Uterus (tissue), 4 donors: ENCODE data around the gene GBE1. TPM values are rescaled to one million over a fixed set of nuclear protein-coding genes. Genes with fewer than 3 reads are reported as not detected.

Experiments
- DNase-seq, 2 donors: peaks; one replicate each; pipeline ENCODE4 v3.0.0-alpha.2; 2019 to 2020
- H3K27ac ChIP-seq, 2 donors: fragments of 200-600 bp; sonication (generic); 1 replicate in 1 of 2; 2 replicates in 1 of 2; pipeline ENCODE4 v1.5.1; 2016 to 2018
- H3K27me3 ChIP-seq, 2 donors: fragments of 200-600 bp; sonication (generic); one replicate each; pipeline ENCODE4 v1.5.1; 2018 to 2019; ENCODE audit warnings: control low read depth in 1 of 2
- H3K36me3 ChIP-seq, 2 donors: fragments of 200-600 bp; sonication (generic); one replicate each; pipeline ENCODE4 v1.5.1; 2019; ENCODE audit warnings: control low read depth in 1 of 2
- H3K4me1 ChIP-seq, 2 donors: fragments of 200-600 bp; sonication (generic); one replicate each; pipeline ENCODE4 v1.5.1; 2018 to 2019; ENCODE audit warnings: control low read depth in 1 of 2
- H3K4me3 ChIP-seq, 2 donors: fragments of 200-600 bp; sonication (generic); 1 replicate in 1 of 2; 2 replicates in 1 of 2; pipeline ENCODE4 v1.5.1; 2018 to 2019; ENCODE audit warnings: mild to moderate bottlenecking in 1 of 2
- H3K9me3 ChIP-seq, 2 donors: fragments of 200-600 bp; sonication (generic); one replicate each; pipeline ENCODE4 v1.5.1; 2019; ENCODE audit warnings: control low read depth in 1 of 2
- POLR2A ChIP-seq, 2 donors: fragments of 450-650 bp; IDR thresholded peaks; one replicate each; pipeline ENCODE4 v1.6.1; 2016; ENCODE audit warnings: antibody characterized with exemption in 2 of 2, mild to moderate bottlenecking in 1 of 2, moderate library complexity in 1 of 2
- intact Hi-C: fragments of 100-400 bp; cut with DNase I; formaldehyde crosslinking; loops from one replicate; pipeline ENCODE4 v1.15.1; 2023; ENCODE audit warnings: low total_unique reads
- total RNA-seq, 4 donors: library from RNA; depleted of rRNA in 3 of 4; stranded (reverse); fragments of >200 nt in 3 of 4; gene quantifications; one replicate each; pipeline versions ENCODE4 v1.1.0 to v1.2.4, GENCODE V29; 2014 to 2023
- TF ChIP-seq, protein P1 (sequence below), 4 experiments: fragments of 200-600 bp in 2 of 4; fragments of 450-650 bp in 2 of 4; sonication (generic) in 2 of 4; IDR thresholded peaks; one replicate each; pipeline ENCODE4 v1.5.1; 2016 to 2019; ENCODE audit warnings: antibody characterized with exemption in 4 of 4, mild to moderate bottlenecking in 2 of 4, moderate library complexity in 1 of 4
- donor health status: DM: yes; HTN: yes; CAD: no.

Gene GBE1
- total RNA-seq, 4 donors from 2014 or later, result 9.2 to 33.8 (median 24.9) TPM

DNA sequence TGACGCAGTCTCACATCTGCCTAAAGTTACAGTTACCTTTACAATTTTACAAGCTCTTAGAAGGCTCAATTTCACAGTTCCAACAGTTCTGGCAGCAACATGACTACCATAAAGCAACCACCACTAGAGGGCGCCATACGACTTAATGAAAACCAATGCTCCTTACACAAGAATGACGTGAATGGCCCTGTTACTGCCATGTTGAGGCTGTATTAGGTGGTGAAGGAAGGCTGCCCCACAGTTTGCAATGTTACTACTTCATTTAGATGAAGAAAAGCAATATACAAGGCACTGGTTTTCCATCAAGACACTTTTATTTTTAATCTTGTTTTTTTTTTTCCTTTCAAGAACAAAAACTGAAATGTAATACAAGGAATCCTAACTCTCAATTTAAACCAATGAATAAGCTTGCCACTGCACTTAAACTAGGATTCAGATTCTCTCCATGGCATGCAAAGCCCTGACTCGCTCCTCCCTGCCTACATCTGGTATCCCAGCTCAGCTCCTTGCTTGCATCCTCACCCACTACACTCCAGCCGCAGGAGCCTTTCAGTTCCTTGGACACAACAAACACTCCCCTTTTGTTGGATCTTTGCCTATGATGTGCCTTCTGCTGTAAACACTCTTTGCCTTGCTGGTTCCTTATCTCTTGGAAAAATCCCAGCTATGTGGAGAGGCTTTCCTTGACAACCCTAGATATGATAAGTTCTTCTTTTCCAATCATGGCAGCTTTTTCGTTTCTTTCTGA, 270.7 kb downstream of the GBE1 start:
- H3K4me3 ChIP-seq, result no peak overlapping the region
- no peaks in the 10 kb centered on the region for H3K4me1 ChIP-seq
- H3K27ac ChIP-seq, result no peak overlapping the region
- no peaks in the 10 kb centered on the region for H3K27me3 ChIP-seq
- no peaks in the 10 kb centered on the region for H3K9me3 ChIP-seq
- TF ChIP-seq POLR2A (IDR thresholded peaks at IDR 0.05), result no peak
- TF ChIP-seq, protein P1, sequence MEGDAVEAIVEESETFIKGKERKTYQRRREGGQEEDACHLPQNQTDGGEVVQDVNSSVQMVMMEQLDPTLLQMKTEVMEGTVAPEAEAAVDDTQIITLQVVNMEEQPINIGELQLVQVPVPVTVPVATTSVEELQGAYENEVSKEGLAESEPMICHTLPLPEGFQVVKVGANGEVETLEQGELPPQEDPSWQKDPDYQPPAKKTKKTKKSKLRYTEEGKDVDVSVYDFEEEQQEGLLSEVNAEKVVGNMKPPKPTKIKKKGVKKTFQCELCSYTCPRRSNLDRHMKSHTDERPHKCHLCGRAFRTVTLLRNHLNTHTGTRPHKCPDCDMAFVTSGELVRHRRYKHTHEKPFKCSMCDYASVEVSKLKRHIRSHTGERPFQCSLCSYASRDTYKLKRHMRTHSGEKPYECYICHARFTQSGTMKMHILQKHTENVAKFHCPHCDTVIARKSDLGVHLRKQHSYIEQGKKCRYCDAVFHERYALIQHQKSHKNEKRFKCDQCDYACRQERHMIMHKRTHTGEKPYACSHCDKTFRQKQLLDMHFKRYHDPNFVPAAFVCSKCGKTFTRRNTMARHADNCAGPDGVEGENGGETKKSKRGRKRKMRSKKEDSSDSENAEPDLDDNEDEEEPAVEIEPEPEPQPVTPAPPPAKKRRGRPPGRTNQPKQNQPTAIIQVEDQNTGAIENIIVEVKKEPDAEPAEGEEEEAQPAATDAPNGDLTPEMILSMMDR (IDR thresholded peaks at IDR 0.05), result peak; percentile 37 to 51 (median 45)
- no peaks in the 10 kb centered on the region for H3K36me3 ChIP-seq
- DNase-seq, result peak; percentile 42 to 63
- intact Hi-C loops, result no loop called here

DNA sequence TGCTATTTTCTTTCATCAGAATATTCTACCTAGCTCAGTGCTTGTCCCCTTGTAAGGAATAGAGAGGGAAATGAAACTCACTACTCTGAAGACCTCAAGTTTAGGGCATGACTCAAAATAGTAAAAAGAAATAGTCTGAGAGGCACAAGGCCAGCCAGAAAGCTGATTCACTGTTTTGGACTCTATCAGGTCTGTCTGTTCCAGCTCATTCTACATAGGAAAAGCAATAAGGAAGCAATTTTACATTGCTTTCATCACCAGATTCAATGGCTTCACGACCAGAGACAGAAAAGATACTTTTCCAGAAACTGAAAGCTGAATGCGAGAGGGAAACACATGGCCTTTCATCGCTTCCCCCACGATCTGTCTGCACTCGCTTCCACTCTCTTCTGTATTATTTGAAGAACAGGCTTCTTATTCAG, 276.0 kb downstream of the GBE1 start:
- no peak for DNase-seq
- TF ChIP-seq, protein P1 (IDR thresholded peaks at IDR 0.05), result no peak
- TF ChIP-seq POLR2A (IDR thresholded peaks at IDR 0.05), result no peak
- no peak overlapping the region for H3K4me3 ChIP-seq
- intact Hi-C loops, result no loop called here
- no peaks in the 10 kb centered on the region for H3K9me3 ChIP-seq
- H3K27me3 ChIP-seq, result no peaks in the 10 kb centered on the region
- no peaks in the 10 kb centered on the region for H3K36me3 ChIP-seq
- peak overlapping the region in 1 of 2 donors; percentile 1 for H3K27ac ChIP-seq
- no peaks in the 10 kb centered on the region for H3K4me1 ChIP-seq

DNA sequence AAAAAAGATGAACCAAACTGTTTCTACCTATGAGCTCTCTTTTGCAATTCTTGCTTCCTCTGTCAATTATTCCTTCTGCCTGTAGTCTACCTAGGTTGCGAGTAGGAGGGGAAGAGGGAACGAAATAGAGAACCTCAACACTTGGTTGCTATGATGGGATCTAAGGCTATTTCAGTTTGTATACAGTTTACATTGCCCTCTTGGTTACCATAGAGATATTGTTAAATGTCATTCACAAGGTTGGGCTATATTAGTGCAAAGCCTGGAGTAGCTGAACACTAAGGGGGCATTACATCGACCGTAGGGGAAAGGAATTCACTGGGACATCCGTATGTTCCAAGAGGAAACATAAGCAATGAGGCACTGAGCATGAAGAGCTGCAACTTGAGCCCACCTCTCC, 276.9 kb downstream of the GBE1 start:
- no peak for TF ChIP-seq POLR2A (IDR thresholded peaks at IDR 0.05)
- TF ChIP-seq, protein P1 (IDR thresholded peaks at IDR 0.05), result no peak
- no peak for DNase-seq
- H3K36me3 ChIP-seq, result no peaks in the 10 kb centered on the region
- H3K4me3 ChIP-seq, result no peak overlapping the region
- no peaks in the 10 kb centered on the region for H3K4me1 ChIP-seq
- H3K27me3 ChIP-seq, result no peaks in the 10 kb centered on the region
- intact Hi-C loops, result no loop called here
- H3K27ac ChIP-seq, result no peak overlapping the region
- no peaks in the 10 kb centered on the region for H3K9me3 ChIP-seq

DNA sequence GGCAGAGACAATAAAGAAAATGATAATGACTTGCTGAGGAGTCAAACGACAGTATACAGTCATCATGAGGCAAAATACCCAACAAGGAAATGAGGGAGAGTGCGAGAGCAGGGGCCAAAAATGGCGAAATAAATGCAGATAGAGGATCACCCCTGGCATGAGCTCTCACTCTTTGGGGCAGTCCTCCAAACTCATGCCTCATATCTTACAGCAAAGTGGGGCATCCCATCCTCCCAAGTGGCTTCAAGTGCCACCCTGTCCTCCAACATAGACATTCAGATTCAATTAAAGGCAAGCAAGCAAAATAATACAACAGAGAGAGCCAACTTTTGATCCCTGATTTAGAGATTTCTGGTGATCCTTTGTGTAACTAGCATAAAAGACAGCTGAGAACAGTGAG, 278.4 kb downstream of the GBE1 start:
- Histone ChIP-seq H3K4me1 (no peaks in the 10 kb centered on the region), H3K36me3 (no peaks in the 10 kb centered on the region), H3K27me3 (no peaks in the 10 kb centered on the region), H3K27ac (no peak overlapping the region), H3K9me3 (no peaks in the 10 kb centered on the region), H3K4me3 (no peak overlapping the region)
- TF ChIP-seq, protein P1 (IDR thresholded peaks at IDR 0.05), result no peak
- no peak for TF ChIP-seq POLR2A (IDR thresholded peaks at IDR 0.05)
- intact Hi-C loops, result no loop called here
- no peak for DNase-seq

DNA sequence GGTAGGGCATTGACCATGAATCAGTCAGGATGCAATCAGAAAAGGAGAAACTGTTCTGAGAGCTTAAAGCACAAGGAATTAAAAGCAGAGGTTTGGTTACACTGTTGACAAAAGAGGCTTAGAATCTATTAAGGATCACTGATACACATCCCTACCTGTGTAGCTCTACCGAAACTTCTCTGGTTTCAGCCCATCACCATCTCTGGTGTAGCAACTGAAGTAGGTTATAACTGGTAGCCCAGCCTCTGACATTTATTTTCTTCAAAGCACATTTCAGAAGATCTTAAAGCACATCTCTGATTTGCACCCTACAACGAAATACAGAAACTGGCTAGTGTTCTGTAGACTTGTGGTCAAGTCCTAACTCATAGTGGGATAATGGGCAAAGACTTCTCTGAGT, 283.7 kb downstream of the GBE1 start:
- Histone ChIP-seq H3K4me1 (no peaks in the 10 kb centered on the region), H3K27me3 (no peaks in the 10 kb centered on the region), H3K4me3 (no peak overlapping the region), H3K9me3 (no peaks in the 10 kb centered on the region), H3K36me3 (no peaks in the 10 kb centered on the region), H3K27ac (no peak overlapping the region)
- no peak for DNase-seq
- intact Hi-C loops, result no loop called here
- TF ChIP-seq, protein P1 (IDR thresholded peaks at IDR 0.05), result no peak
- TF ChIP-seq POLR2A (IDR thresholded peaks at IDR 0.05), result no peak
